Mucosa of stomach (tissue), 1 donor: Measurements from ENCODE around the gene DEGS1.
A peak's percentile ranks its signal among the peaks of the same experiment; 100 is the strongest.

Experiments used
- H3K27me3 ChIP-seq: one replicate; pipeline ENCODE4 v1.7.0; 2013; ENCODE audit warnings: mild to moderate bottlenecking, low read length; ENCODE audit not compliant: control insufficient read depth, insufficient read depth
- H3K36me3 ChIP-seq: one replicate; pipeline ENCODE4 v1.7.0; 2013; ENCODE audit warnings: low read length; ENCODE audit not compliant: control insufficient read depth, insufficient read depth
- H3K4me1 ChIP-seq: one replicate; pipeline ENCODE4 v1.7.0; 2013; ENCODE audit warnings: mild to moderate bottlenecking, low read length; ENCODE audit not compliant: control insufficient read depth, insufficient read depth
- H3K4me3 ChIP-seq: one replicate; pipeline ENCODE4 v1.7.0; 2013; ENCODE audit warnings: low read length
- H3K9ac ChIP-seq: one replicate; pipeline ENCODE4 v1.7.0; 2013; ENCODE audit warnings: mild to moderate bottlenecking, low read length, moderate library complexity
- H3K9me3 ChIP-seq: one replicate; pipeline ENCODE4 v1.7.0; 2013; ENCODE audit warnings: mild to moderate bottlenecking, low read length, moderate library complexity; ENCODE audit not compliant: control insufficient read depth
- donor health status: Pancreatic carcinoma.

Gene DEGS1

DNA sequence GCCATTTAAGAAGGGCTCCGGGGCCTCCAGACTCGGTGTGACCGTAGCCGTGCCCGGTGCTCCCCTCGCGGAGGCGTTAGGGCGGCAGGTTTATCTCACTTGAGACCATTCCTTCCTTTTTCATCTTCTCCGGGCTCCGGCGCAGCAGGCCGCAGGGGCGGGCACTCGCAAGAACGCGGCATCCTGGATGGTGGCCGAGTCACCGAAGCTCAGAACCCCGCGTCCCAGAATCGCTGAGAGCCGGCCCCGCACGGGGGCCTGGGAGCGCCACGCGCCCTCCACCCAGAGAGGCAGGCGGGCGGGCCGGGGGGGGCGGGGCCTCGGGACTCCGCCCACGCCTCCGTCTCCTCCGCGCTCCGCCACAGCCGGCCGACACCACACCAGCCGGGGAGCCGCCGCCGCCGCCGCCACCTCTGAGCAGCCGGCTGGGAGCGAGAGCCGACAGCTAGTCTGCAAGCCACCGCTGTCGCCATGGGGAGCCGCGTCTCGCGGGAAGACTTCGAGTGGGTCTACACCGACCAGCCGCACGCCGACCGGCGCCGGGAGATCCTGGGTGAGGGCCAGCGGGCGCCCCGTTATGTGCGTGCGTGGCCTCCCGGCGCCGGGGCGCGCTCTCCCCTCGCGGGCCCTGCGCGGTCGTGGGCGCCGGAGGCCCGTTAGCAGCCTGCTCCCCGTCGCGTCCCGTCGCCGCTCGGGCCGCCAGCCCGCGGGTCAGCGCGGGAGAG, at the start of gene DEGS1:
TSS of gene DEGS1 (plus strand) at position 375 of the 725 bp plus-strand sequence. CDS start at position 472, 97 bp downstream.
- Histone ChIP-seq H3K9ac (peak within 1 kb of the TSS; percentile 92), H3K27me3 (no peaks in the 10 kb centered on the region), H3K4me1 (peaks cover 5% of the 10 kb centered on the region), H3K9me3 (no peaks in the 10 kb centered on the region), H3K36me3 (no peaks in the 10 kb centered on the region), H3K4me3 (peak within 1 kb of the TSS; percentile 63)

DNA sequence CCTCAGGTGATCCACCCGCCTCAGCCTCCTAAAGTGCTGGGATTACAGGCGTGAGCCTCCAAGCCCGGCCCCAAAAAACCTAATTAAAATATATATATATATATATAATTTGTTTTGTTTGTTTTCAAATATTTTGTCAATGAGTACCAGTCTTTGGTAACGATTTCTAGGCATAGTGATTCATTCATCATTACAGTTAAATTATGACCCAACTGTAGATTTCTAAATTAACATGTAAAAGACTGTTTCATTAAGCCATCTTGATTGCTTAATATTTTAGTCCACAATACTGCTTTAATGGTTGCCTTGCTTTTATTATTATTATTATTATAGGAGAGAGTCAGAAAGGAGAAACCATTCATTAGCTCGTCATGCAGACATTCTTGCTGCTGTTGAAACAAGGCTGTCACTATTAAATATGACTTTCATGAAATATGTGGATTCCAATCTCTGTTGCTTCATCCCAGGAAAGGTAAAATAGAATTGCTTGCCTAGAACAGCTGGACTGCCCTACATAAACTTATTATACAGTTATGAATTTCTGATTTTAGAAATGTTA, 49.2 kb upstream of the DEGS1 start:
- Histone ChIP-seq H3K27me3 (no peaks in the 10 kb centered on the region), H3K36me3 (no peaks in the 10 kb centered on the region), H3K9me3 (no peaks in the 10 kb centered on the region), H3K9ac (no peak overlapping the region), H3K4me1 (no peaks in the 10 kb centered on the region), H3K4me3 (no peak overlapping the region)

DNA sequence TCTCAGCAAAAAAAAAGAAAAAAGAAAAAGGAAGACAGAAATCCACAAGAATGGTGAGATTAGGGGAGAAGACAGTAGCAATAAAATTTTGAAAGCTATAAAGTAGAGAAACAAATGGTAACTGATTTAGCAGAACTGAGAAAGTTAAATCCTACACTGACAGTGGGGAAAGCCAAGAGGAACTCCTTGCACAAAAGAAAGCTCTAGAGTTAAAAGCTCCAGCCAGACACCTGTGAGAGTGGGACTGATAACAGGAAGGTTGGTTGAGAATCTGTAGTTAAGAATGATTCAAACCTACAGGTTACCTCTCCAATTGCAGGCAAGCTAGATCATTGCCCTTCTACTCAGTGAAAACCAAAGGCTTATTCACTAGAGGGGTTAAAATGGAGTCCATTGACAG, 45.5 kb upstream of the DEGS1 start:
- no peaks in the 10 kb centered on the region for H3K4me1 ChIP-seq
- no peaks in the 10 kb centered on the region for H3K36me3 ChIP-seq
- H3K9me3 ChIP-seq, result no peaks in the 10 kb centered on the region
- no peak overlapping the region for H3K9ac ChIP-seq
- no peak overlapping the region for H3K4me3 ChIP-seq
- H3K27me3 ChIP-seq, result no peaks in the 10 kb centered on the region

DNA sequence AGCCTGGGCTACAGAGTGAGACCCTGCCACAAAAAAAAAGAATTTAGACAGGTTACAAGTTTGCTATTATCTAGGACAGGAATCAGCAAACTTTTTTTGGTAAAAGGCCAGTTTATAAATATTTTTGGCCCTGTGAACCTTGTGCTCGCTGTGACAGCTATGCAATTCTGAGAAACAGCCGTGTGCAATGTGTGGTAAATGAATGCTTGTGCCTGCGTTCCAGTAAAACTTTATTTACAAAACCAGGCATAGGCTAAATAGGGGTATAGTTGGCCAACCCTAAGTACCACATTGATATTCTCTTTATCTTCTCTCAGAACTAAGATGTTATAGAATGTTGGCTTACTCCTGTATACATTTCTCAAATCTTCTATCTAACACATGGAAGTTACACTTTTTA, 44.8 kb upstream of the DEGS1 start:
- Histone ChIP-seq H3K36me3 (no peaks in the 10 kb centered on the region), H3K4me1 (no peaks in the 10 kb centered on the region), H3K9ac (no peak overlapping the region), H3K27me3 (no peaks in the 10 kb centered on the region), H3K9me3 (no peaks in the 10 kb centered on the region), H3K4me3 (no peak overlapping the region)

DNA sequence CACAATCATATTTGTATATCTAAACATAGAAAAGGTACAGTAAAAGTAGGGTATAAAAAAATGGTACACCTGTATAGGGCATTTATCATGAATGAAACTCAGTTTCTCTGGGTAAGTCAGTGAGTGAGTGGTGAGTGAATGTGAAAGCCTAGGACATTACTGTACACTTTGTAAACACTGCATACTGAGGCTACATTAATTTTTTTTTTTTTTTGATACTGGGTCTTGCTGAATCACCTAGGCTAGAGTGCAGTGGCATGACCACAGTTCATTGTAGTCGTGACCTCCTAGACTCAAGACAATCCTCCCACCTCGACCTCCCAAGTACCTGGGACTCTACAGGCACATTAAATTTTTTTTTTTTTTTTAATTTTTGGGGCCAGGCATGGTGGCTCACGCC, 41.3 kb upstream of the DEGS1 start:
- Histone ChIP-seq H3K4me1 (no peaks in the 10 kb centered on the region), H3K27me3 (no peaks in the 10 kb centered on the region), H3K36me3 (no peaks in the 10 kb centered on the region), H3K9ac (no peak overlapping the region), H3K9me3 (no peaks in the 10 kb centered on the region), H3K4me3 (no peak overlapping the region)

DNA sequence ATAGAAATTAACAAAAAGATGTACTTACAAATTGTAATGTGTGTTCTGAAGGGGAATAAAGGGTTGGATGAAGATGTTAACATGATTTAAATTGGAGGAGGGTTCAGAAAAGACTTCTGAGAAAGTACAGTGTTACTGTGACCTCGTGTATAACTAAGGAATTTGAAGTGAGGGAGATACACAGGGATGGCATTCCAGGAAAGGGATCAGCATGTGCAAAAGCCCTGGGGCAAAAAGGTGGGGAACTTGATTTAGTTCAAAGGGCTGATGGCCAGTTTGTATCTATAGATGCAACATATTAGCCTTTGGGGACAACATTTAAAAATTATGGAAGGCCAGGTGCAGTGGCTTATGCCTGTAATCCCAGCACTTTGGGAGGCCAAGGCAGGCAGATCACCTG, 33.3 kb upstream of the DEGS1 start:
- Histone ChIP-seq H3K9ac (no peak overlapping the region), H3K27me3 (no peaks in the 10 kb centered on the region), H3K4me1 (no peaks in the 10 kb centered on the region), H3K4me3 (no peak overlapping the region), H3K36me3 (no peaks in the 10 kb centered on the region), H3K9me3 (no peaks in the 10 kb centered on the region)

DNA sequence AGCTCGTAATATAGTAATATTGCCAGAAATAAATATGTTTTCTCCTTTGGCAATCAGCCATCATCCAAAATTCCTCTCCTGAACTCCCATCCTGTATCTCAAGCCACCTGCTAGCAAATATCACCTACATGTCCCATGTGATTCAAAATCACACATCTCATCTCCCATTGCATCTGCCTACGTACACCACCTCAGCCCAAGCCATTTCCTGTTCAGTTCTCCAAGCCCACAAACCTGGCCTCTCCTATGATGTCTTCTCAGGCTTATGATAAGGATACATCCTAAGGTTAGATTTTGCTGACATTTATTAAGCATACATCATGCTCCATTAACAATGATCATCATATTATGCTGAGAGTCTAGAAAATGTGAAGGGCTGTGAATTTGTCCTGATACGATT, 31.9 kb upstream of the DEGS1 start:
- Histone ChIP-seq H3K9ac (no peak overlapping the region), H3K36me3 (no peaks in the 10 kb centered on the region), H3K4me1 (no peaks in the 10 kb centered on the region), H3K4me3 (no peak overlapping the region), H3K9me3 (no peaks in the 10 kb centered on the region), H3K27me3 (no peaks in the 10 kb centered on the region)

DNA sequence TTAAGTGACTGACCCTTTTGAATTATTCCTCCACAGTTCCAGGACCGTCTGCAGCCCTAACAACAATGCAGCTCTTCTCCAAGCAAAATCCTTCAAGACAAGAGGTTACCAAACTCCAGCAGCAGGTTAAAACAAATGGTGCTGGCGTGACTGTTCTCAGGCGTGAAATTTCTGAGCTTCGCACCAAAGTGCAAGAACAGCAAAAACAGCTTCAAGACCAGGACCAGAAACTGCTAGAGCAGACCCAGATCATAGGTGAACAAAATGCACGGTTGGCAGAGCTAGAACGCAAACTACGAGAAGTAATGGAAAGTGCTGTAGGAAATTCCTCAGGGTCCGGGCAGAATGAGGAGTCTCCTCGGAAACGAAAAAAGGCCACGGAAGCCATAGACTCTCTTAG, 25.7 kb upstream of the DEGS1 start:
- H3K9ac ChIP-seq, result no peak overlapping the region
- H3K4me1 ChIP-seq, result no peaks in the 10 kb centered on the region
- no peaks in the 10 kb centered on the region for H3K9me3 ChIP-seq
- H3K4me3 ChIP-seq, result no peak overlapping the region
- peaks cover 3% of the 10 kb centered on the region for H3K36me3 ChIP-seq
- no peaks in the 10 kb centered on the region for H3K27me3 ChIP-seq

DNA sequence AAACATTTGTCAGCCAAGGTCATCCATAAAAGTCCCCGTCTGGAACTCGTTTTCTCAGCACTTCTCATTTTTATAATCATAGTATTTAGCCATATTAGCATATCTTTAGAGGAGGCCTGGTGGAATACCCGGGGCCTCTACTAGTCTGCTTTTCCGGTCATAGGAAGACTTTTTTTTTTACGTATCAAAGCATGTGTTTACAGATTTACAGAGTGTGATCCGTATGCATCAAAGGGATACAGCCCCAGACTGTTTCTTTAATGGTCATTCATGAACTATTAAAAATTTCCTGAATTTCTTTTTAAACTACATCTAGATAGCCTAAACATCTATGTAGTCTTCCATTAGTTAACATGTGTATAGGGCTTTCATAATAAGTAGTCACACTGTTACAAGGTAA, 23.5 kb upstream of the DEGS1 start:
- Histone ChIP-seq H3K4me1 (peaks cover 5% of the 10 kb centered on the region), H3K36me3 (peaks cover 3% of the 10 kb centered on the region), H3K27me3 (no peaks in the 10 kb centered on the region), H3K4me3 (no peak overlapping the region), H3K9me3 (no peaks in the 10 kb centered on the region), H3K9ac (no peak overlapping the region)

DNA sequence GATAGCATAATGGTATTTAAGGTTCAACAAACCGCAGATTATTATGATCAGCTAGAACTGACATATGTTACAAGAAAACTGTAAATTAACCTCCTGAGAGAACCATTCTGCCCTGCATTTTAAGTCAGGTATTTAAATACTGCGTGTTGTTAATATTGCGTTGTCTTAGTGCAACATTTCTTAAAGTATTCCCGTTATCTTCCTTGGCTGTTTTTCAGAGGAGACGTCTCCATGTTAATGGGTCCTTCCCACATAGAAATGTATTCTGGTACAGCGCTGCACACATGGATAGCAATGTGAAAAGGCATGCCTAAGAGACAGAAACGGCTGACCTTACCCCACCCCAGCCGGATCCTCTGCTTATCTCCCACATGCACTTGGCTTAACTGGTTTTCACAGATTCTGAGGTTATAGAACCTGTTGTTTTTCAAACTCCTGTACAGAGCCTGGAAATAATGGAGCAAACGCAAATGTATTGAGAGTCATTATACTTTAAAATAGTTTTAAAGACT, 22.8 kb upstream of the DEGS1 start:
- Histone ChIP-seq H3K27me3 (no peaks in the 10 kb centered on the region), H3K4me3 (no peak overlapping the region), H3K4me1 (peaks cover 8% of the 10 kb centered on the region), H3K9ac (no peak overlapping the region), H3K36me3 (peaks cover 3% of the 10 kb centered on the region), H3K9me3 (no peaks in the 10 kb centered on the region)

DNA sequence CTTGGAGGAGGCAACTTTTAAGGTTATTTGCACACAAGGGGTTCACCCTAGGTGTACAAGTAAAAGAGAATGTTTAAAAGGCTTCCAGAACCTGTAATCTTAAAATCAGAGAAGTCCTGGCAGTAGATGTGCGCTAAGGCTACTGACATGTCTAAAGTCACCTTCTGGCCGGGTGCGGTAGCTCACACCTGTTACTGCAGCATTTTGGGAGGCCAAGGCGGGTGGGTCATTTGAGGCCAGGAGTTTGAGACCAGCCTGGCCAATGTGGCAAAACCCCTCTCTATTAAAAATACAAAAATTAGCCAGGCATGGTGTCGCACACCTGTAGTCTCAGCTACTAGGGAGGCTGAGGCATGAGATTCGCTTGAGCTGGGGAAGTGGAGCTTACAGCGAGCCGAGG, 20.3 kb upstream of the DEGS1 start:
- Histone ChIP-seq H3K4me1 (peaks cover 8% of the 10 kb centered on the region), H3K4me3 (no peak overlapping the region), H3K27me3 (no peaks in the 10 kb centered on the region), H3K9ac (no peak overlapping the region), H3K9me3 (no peaks in the 10 kb centered on the region), H3K36me3 (no peaks in the 10 kb centered on the region)

DNA sequence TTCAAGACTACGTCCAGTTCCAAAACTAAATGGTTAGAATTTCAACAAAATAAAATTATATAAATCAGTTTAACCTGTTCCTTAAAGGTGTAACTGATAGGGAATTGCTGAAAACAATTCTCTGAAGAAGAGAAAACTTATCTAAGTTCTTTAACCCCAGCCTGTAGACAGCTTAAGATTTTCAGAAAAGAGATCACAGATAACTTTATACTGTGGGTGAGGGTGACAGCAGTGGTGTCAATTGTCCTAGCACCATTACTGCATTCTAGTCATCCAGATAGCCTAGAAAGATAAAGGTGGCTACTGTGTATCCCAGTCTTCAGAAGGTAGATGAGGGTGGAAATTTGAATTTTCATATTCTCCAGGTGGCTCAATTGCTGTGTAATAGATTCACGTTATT, 19.7 kb upstream of the DEGS1 start:
- peaks cover 8% of the 10 kb centered on the region for H3K4me1 ChIP-seq
- H3K36me3 ChIP-seq, result no peaks in the 10 kb centered on the region

More for the DNA sequence above, 19.7 kb upstream of the DEGS1 start:
- H3K4me3 ChIP-seq, result no peak overlapping the region
- no peak overlapping the region for H3K9ac ChIP-seq
- H3K27me3 ChIP-seq, result no peaks in the 10 kb centered on the region
- H3K9me3 ChIP-seq, result no peaks in the 10 kb centered on the region
